B cell (primary cell): ENCODE measurements around the gene FLAD1. TPM values are rescaled to one million over a fixed set of nuclear protein-coding genes. Genes with fewer than 3 reads are reported as not detected.

Experiments
- ATAC-seq: fragments of 200-7000 bp; cut with Tn5 transposase; one replicate; pipeline ENCODE4 v1.10.0; 2021; ENCODE audit warnings: low read depth, mild to moderate bottlenecking, moderate number of reproducible peaks, moderate library complexity
- CTCF ChIA-PET: fragments of 350-600 bp; sonication (Branson Sonifier 250); formaldehyde crosslinking; loops from one replicate; lab custom pipeline; 2021; ENCODE audit warnings: antibody characterized with exemption, inconsistent platforms; lab: Charles Lee
- POLR2A ChIA-PET: fragments of 350-600 bp; sonication (Branson Sonifier 250); formaldehyde crosslinking; loops from one replicate; lab custom pipeline; 2021; ENCODE audit warnings: antibody characterized with exemption; lab: Charles Lee
- DNase-seq: peaks from one replicate; pipeline ENCODE4 v3.0.0; 2013
- H2AFZ ChIP-seq: 2 replicates; pipeline ENCODE4 v1.6.1; 2012; ENCODE audit warnings: mild to moderate bottlenecking, low read depth, low read length; ENCODE audit not compliant: insufficient read depth, poor library complexity, severe bottlenecking
- H3K27ac ChIP-seq, 2 donors: 1 replicate in 1 of 2; 2 replicates in 1 of 2; pipeline ENCODE4 v1.5.1; 2012 to 2013; ENCODE audit warnings: low read length in 2 of 2, mild to moderate bottlenecking in 2 of 2, moderate library complexity in 1 of 2
- H3K27me3 ChIP-seq, 4 experiments: fragments of 200-600 bp in 1 of 4; sonication (generic) in 1 of 4; replicated peaks in 1 of 4; 1 replicate in 2 of 4; 2 replicates in 2 of 4; pipeline versions ENCODE4 v1.6.1 to v1.7.0; 2013 to 2016; ENCODE audit warnings: low read length in 3 of 4, mild to moderate bottlenecking in 2 of 4, mixed read lengths in 1 of 4, moderate library complexity in 1 of 4; ENCODE audit not compliant: insufficient read depth in 4 of 4, control insufficient read depth in 3 of 4; ENCODE audit errors: control extremely low read depth in 1 of 4
- H3K36me3 ChIP-seq, 2 experiments: replicated peaks in 1 of 2; 1 replicate in 1 of 2; 2 replicates in 1 of 2; pipeline versions ENCODE4 v1.6.1 to v1.7.1; 2013; ENCODE audit warnings: low read length in 1 of 2; ENCODE audit not compliant: insufficient read depth in 2 of 2, control insufficient read depth in 1 of 2; ENCODE audit errors: control extremely low read depth in 1 of 2, extremely low read depth in 1 of 2
- H3K4me1 ChIP-seq, 2 donors: fragments of 200-600 bp in 1 of 2; sonication (generic) in 1 of 2; 1 replicate in 1 of 2; 2 replicates in 1 of 2; pipeline versions ENCODE4 v1.5.1 to v1.6.1; 2013 to 2017; ENCODE audit warnings: low read length in 2 of 2; ENCODE audit not compliant: control insufficient read depth in 2 of 2, insufficient read depth in 2 of 2
- H3K4me2 ChIP-seq: replicated peaks from 2 replicates; pipeline ENCODE3; 2012; ENCODE audit warnings: mild to moderate bottlenecking, low read depth, low read length; ENCODE audit not compliant: poor library complexity, severe bottlenecking
- H3K4me3 ChIP-seq, 5 experiments: fragments of 200-600 bp in 1 of 5; sonication (generic) in 1 of 5; 1 replicate in 3 of 5; 2 replicates in 2 of 5; pipeline versions ENCODE4 v1.5.1 to v1.7.0; 2011 to 2016; ENCODE audit warnings: low read length in 4 of 5, mild to moderate bottlenecking in 4 of 5, low read depth in 2 of 5, control low read depth in 1 of 5, moderate library complexity in 1 of 5; ENCODE audit not compliant: insufficient read depth in 1 of 5; ENCODE audit errors: control extremely low read depth in 1 of 5, extremely low read depth in 1 of 5
- H3K79me2 ChIP-seq: fragments of 200-600 bp; sonication (generic); one replicate; pipeline ENCODE4 v1.6.0; 2016; ENCODE audit warnings: low read length; ENCODE audit not compliant: control insufficient read depth, insufficient read depth
- H3K9ac ChIP-seq: fragments of 200-600 bp; sonication (generic); 2 replicates; pipeline ENCODE4 v1.6.1; 2017; ENCODE audit warnings: mild to moderate bottlenecking, low read length, moderate library complexity
- H3K9me3 ChIP-seq, 3 donors: one replicate each; pipeline versions ENCODE4 v1.6.1 to v1.7.1; 2013; ENCODE audit warnings: low read length in 2 of 3; ENCODE audit not compliant: control insufficient read depth in 2 of 3, insufficient read depth in 1 of 3; ENCODE audit errors: control extremely low read depth in 1 of 3
- H4K20me1 ChIP-seq: 2 replicates; pipeline ENCODE4 v1.6.0; 2012; ENCODE audit warnings: mild to moderate bottlenecking, low read length; ENCODE audit not compliant: insufficient read depth, control insufficient read depth, poor library complexity, severe bottlenecking
- H3K27ac Mint-ChIP-seq: one replicate; pipeline ENCODE4 v1.8.0; 2021; ENCODE audit warnings: mixed read lengths
- H3K27me3 Mint-ChIP-seq: one replicate; pipeline ENCODE4 v1.8.0; 2021; ENCODE audit warnings: mixed read lengths
- H3K4me1 Mint-ChIP-seq: one replicate; pipeline ENCODE4 v1.8.0; 2021; ENCODE audit warnings: mixed read lengths
- H3K4me3 Mint-ChIP-seq: one replicate; pipeline ENCODE4 v1.8.0; 2021; ENCODE audit warnings: mixed read lengths
- H3K9me3 Mint-ChIP-seq: one replicate; pipeline ENCODE4 v1.8.0; 2022; ENCODE audit warnings: mixed read lengths; ENCODE audit not compliant: insufficient read depth
- CTCF ChIP-seq: fragments of 200-600 bp; IDR thresholded peaks from one replicate; pipeline ENCODE4 v1.8.0; 2022; ENCODE audit warnings: antibody characterized with exemption, mild to moderate bottlenecking
- EZH2 ChIP-seq: IDR thresholded peaks from 2 replicates; pipeline ENCODE4 v1.6.1; 2012; ENCODE audit warnings: borderline replicate concordance, low read depth, mild to moderate bottlenecking, moderate library complexity, low read length; ENCODE audit not compliant: insufficient read depth, poor library complexity, severe bottlenecking
- WGBS: methylation state at CpG from one replicate; pipeline ENCODE4 v1.1.5; 2013; ENCODE audit warnings: missing lambda C conversion rate; ENCODE audit not compliant: insufficient coverage; 5-methylcytosine and 5-hydroxymethylcytosine counted together
- intact Hi-C: fragments of 100-400 bp; cut with micrococcal nuclease; formaldehyde crosslinking; loops from one replicate; pipeline ENCODE4 v1.10.0; 2022
- polyA plus RNA-seq: library from polyadenylated mRNA; depleted of rRNA; stranded (reverse); fragments of >200 nt; gene quantifications from 2 replicates; pipeline ENCODE4 v1.2.3, GENCODE V29; 2012
- total RNA-seq, 2 donors: library from RNA; stranded (reverse); fragments of 120-200 nt in 1 of 2; gene quantifications; 1 replicate in 1 of 2; 2 replicates in 1 of 2; pipeline versions ENCODE4 v1.2.3 to v1.2.4, GENCODE V29; 2013 to 2022

Gene FLAD1
- total and polyA plus RNA-seq, 2 donors (not counting 1 experiment from before 2014, with no cell fraction given) = 51.4 to 83.0 TPM

DNA sequence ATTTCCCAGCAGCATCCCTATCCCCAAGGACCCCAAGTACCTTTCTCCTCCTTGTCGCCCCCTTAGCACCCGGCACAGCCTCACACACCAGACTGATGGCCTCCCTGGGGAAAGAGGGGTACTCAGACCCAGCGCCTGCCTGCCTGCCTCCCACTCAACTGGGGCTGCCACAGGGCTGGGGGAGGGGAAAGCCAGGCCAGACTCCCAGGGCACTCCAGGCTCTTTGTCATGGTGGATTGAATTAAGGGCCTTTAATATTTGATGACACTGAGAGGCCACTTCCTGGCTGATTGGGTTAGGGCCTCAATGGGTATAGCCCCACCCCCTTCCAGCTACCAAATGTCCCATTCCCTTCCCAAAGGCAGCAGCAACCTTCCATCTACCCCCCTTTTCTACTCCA is 14.4 kb upstream of the FLAD1 start:
- no peak overlapping the region for H3K4me3 Mint-ChIP-seq
- Histone ChIP-seq H4K20me1 (peaks cover 39% of the 10 kb centered on the region), H3K27me3 (no peaks in the 10 kb centered on the region), H3K27ac (no peak overlapping the region), H3K9ac (no peak overlapping the region), H3K9me3 (no peaks in the 10 kb centered on the region), H3K79me2 (peaks cover 75% of the 10 kb centered on the region), H3K4me2 (no peak overlapping the region), H3K36me3 (peaks cover 6 to 61% of the 10 kb centered on the region in 2 experiments), H3K4me3 (no peak overlapping the region), H3K4me1 (peaks cover 13 to 34% of the 10 kb centered on the region in 2 donors), H2AFZ (no peak overlapping the region)
- DNase-seq = no peak
- WGBS = 100% methylated on average over 2 of the region's 3 CpGs
- POLR2A ChIA-PET = no interaction called here
- no peaks in the 10 kb centered on the region for H3K27me3 Mint-ChIP-seq
- ATAC-seq = no peak
- peaks cover 27% of the 10 kb centered on the region for H3K4me1 Mint-ChIP-seq
- no peak for TF ChIP-seq EZH2
- no peak for TF ChIP-seq CTCF
- H3K27ac Mint-ChIP-seq = peak overlapping the region; percentile 71
- intact Hi-C loops = no loop called here
- H3K9me3 Mint-ChIP-seq = no peaks in the 10 kb centered on the region
- CTCF ChIA-PET = interaction anchor here (0.8 kb wide), 1 partner anchor 49 kb away, joined by 3 read pairs; no protein-coding TSS in a partner anchor

DNA sequence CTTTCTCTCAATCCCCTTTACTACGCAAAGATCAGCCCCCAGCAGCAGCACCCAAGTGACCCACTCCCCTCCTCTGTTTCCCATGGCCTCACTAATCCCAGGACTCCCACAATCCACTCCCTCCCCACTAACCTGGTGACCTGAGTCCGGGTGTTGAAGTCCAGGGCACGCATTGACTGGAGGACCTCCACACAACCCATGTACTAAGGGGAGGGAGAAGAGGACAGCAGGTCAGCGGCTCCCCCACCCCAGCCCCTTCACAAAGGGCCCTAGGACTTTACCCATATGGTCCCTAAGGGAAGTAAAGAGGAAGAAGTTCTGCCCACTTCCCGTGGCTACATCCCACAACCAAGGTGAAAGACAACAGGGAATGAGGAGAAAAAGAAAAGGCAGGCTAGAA is 13.9 kb upstream of the FLAD1 start:
- TF ChIP-seq EZH2 (no peak), CTCF (no peak)
- H3K9ac ChIP-seq = no peak overlapping the region
- no peak overlapping the region for H3K27ac ChIP-seq
- H3K27me3 Mint-ChIP-seq = no peaks in the 10 kb centered on the region
- ATAC-seq (no peak), DNase-seq (no peak)
- no peak overlapping the region for H3K4me3 Mint-ChIP-seq
- ChIA-PET POLR2A (no interaction called here), CTCF (interaction anchor here (0.8 kb wide), 1 partner anchor 48 kb away, joined by 3 read pairs; no protein-coding TSS in a partner anchor)
- peaks cover 39% of the 10 kb centered on the region for H4K20me1 ChIP-seq
- H3K4me2 ChIP-seq = no peak overlapping the region
- intact Hi-C loops = no loop called here
- peaks cover 6 to 56% of the 10 kb centered on the region in 2 experiments for H3K36me3 ChIP-seq
- H3K4me3 ChIP-seq = no peak overlapping the region
- no peaks in the 10 kb centered on the region for H3K27me3 ChIP-seq
- H3K4me1 ChIP-seq = peaks cover 13 to 33% of the 10 kb centered on the region in 2 donors
- peaks cover 27% of the 10 kb centered on the region for H3K4me1 Mint-ChIP-seq
- peaks cover 76% of the 10 kb centered on the region for H3K79me2 ChIP-seq
- H3K9me3 Mint-ChIP-seq = no peaks in the 10 kb centered on the region
- WGBS = 100% methylated on average over 1 of the region's 5 CpGs
- H2AFZ ChIP-seq = no peak overlapping the region
- H3K27ac Mint-ChIP-seq = peak overlapping the region; percentile 71
- H3K9me3 ChIP-seq = no peaks in the 10 kb centered on the region
